Activated naive CD4-positive, alpha-beta T cell treated with anti-CD3 and anti-CD28 coated beads, Interleukin-2, amount 50 U/mL, for 24 hours (primary cell): Measurements from ENCODE around the gene KLHL29.

Experiments used
- H3K27ac Mint-ChIP-seq: one replicate; pipeline ENCODE4 v1.8.0; 2021; ENCODE audit warnings: mild to moderate bottlenecking, mixed read lengths
- H3K27me3 Mint-ChIP-seq: one replicate; pipeline ENCODE4 v1.8.0; 2021; ENCODE audit warnings: mixed read lengths
- H3K36me3 Mint-ChIP-seq: one replicate; pipeline ENCODE4 v1.8.0; 2021; ENCODE audit warnings: mixed read lengths
- H3K4me1 Mint-ChIP-seq: one replicate; pipeline ENCODE4 v1.8.0; 2021; ENCODE audit warnings: mixed read lengths
- H3K4me3 Mint-ChIP-seq: one replicate; pipeline ENCODE4 v1.8.0; 2021; ENCODE audit warnings: mild to moderate bottlenecking, mixed read lengths
- H3K9me3 Mint-ChIP-seq: one replicate; pipeline ENCODE4 v1.8.0; 2021; ENCODE audit warnings: mixed read lengths

The KLHL29 gene

DNA sequence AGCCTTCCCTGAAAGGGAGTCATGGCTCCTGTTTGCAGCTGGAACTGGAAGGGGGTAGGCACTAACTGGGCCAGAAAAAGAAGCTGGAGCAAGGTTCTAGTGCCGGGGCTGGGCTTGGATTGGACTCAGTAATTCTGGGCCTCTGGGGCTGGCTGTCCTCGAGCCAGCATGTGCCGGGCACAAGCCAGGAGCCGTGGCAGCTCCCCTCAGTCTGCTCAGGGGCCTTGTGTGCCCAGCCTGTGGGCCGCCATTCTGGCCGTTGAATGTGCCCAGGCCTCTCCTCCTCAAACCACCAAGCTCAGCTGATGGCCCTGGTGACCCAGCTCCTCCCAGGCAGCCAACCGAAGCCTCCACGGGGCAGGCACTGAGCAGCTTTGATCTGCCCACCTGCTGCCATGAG, 119.6 kb downstream of the KLHL29 start:
- no peak overlapping the region for H3K27ac Mint-ChIP-seq
- H3K27me3 Mint-ChIP-seq, result no peaks in the 10 kb centered on the region
- no peaks in the 10 kb centered on the region for H3K4me1 Mint-ChIP-seq

DNA sequence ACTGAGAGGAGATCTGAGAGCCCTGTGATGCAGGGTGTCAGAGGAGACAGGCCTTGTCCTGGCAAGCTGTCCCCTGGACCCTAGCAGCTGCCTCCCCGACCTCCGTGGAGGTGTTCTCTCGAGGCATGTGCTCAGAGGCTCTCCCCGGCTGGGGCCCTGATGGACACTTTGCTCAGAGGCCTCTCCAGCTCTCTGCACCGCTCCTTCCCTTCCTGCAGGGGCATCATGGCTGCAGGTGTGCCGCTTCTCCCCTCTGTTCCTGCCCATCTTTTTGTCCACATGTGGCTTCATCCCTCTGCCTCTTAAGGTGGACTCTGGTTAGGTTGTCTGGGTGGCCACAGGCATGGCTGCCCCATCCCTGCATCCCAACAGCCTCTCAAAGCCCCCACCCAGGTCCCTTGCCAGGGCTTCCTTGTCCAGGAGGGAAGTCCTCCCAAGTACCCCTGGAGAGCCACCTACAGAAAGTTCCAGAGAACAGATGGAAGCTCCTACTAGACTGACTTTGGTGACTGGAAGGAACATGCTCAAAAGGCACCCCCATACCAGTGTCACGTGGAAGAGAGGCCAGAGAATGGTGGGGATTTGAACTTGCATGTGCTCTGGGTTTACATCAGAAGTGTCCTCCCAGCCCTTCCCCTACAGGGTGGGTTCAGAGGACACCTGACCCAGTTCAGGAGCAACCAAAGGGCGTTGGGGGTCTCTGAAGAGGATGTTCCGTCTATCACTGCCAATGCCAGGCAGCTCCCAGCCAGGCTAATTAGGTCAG, 120.4 kb downstream of the KLHL29 start:
- H3K9me3 Mint-ChIP-seq, result no peaks in the 10 kb centered on the region
- H3K27ac Mint-ChIP-seq, result no peak overlapping the region
- no peaks in the 10 kb centered on the region for H3K27me3 Mint-ChIP-seq
- H3K4me1 Mint-ChIP-seq, result no peaks in the 10 kb centered on the region
- no peak overlapping the region for H3K4me3 Mint-ChIP-seq
- no peaks in the 10 kb centered on the region for H3K36me3 Mint-ChIP-seq

More for the DNA sequence above, 119.6 kb downstream of the KLHL29 start:
- no peak overlapping the region for H3K4me3 Mint-ChIP-seq
- H3K9me3 Mint-ChIP-seq, result no peaks in the 10 kb centered on the region
- no peaks in the 10 kb centered on the region for H3K36me3 Mint-ChIP-seq

DNA sequence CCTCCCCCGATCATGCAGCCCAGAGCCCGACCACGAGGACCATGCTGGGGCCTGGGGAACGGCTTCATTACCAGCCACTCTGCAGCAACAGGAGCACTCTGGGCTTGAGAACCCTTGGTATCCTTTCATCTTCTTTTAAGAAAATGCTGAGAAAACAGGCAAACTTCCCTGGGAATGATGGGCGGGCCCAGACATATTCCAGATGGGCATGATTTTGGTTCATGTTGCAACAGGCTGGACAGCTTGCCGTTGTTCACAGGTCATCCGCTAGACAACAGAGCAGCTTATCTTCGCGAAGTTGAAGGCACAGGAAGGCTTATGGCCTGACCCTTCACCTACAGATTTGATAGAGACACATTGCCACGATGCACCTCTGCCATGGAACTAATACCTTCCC, 121.0 kb downstream of the KLHL29 start:
- no peaks in the 10 kb centered on the region for H3K27me3 Mint-ChIP-seq
- no peaks in the 10 kb centered on the region for H3K4me1 Mint-ChIP-seq
- H3K9me3 Mint-ChIP-seq, result no peaks in the 10 kb centered on the region
- no peak overlapping the region for H3K27ac Mint-ChIP-seq
- no peak overlapping the region for H3K4me3 Mint-ChIP-seq
- H3K36me3 Mint-ChIP-seq, result no peaks in the 10 kb centered on the region

DNA sequence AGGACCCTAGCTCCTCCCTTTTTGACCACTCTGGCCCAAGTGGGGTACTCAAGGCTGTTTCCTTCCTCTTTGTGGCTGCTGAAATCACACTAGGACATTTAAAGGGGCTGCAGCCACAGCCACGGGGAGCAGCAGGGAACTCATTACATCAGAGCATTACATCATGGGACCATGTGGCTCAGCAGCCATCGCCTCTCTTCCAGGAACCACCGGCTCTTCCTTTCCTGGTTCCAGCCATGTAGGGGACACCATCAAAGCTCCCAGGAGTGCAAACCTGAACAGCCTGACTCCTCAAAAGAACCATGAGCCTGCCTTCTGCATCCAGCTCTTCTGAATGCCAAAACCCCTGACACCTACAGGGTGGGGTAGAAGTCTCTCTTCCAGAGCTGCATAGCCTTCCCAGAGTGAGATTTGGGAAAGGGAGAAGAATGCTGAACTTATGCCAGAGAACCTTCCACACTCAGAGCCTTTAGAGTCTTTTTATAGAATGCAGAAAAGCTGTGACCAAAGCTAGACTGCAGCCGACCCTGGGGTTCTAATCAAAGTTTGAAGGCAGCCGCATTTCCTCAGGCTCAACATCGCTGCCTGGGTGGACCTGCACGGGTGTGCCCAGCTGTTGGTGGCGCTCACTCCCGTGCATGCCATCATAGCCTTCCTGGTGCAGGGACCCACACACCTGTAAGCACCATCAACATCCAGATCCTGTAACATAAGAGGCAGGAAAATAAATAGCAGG, 121.7 kb downstream of the KLHL29 start:
- Mint-ChIP-seq H3K27ac (no peak overlapping the region), H3K36me3 (no peaks in the 10 kb centered on the region), H3K27me3 (no peaks in the 10 kb centered on the region), H3K4me3 (no peak overlapping the region), H3K9me3 (no peaks in the 10 kb centered on the region), H3K4me1 (no peaks in the 10 kb centered on the region)

DNA sequence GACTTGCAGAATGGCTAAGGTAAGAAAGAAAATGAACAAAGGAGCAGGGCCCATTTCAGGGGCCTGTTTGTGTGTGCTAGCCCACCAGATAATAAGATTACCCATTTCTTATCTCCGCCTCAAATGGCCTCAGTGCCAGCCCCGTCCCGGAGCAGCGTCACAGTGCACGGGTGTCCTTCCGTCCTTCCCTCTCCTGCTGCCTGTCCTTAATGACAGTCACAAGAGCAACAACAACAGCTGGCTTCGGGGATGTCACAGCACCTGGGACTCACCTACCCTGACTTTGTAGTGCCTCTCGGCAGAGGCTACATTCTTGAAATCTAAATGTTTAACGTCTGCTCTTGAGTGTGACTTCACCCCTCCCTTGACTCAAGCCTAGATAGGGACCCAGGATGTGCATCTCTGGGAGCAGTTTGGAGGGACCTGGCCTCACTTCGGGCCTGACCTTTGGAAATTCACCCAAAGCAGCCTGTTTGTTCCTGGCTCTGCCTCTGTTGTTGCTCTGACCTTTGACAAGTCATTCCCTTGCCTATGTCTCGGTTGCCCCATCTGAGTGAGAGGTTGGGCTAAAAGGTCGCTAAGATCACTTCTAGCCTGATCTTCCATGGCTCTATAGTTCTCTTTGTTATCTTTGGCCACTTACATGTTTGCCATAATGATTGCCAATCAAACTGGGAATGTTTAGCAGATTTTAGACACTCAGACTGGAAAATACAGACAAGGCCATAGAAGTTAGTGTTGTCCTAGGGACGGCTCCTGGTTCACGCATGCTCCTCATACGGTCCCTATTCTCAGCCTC, 122.5 kb downstream of the KLHL29 start:
- no peaks in the 10 kb centered on the region for H3K9me3 Mint-ChIP-seq
- H3K4me1 Mint-ChIP-seq, result no peaks in the 10 kb centered on the region
- no peak overlapping the region for H3K4me3 Mint-ChIP-seq
- no peak overlapping the region for H3K27ac Mint-ChIP-seq
- H3K36me3 Mint-ChIP-seq, result no peaks in the 10 kb centered on the region
- H3K27me3 Mint-ChIP-seq, result no peaks in the 10 kb centered on the region

DNA sequence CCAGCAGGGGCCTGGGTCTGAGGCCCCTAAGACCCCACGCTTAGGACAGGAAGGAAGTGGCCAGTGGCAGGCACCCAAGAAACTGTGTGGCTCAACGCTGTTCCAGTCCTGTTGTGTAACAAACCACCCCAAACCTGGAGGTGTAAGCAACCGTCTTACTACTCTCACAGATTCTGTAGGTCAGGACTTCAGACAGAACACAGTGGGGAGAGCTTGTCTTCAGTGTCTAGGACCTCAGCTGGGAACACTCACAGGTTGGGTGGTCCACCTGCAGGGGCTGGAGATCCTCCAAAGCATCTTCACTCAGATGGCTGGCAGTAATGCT, 123.0 kb downstream of the KLHL29 start:
- H3K4me3 Mint-ChIP-seq, result no peak overlapping the region
- no peaks in the 10 kb centered on the region for H3K27me3 Mint-ChIP-seq

DNA sequence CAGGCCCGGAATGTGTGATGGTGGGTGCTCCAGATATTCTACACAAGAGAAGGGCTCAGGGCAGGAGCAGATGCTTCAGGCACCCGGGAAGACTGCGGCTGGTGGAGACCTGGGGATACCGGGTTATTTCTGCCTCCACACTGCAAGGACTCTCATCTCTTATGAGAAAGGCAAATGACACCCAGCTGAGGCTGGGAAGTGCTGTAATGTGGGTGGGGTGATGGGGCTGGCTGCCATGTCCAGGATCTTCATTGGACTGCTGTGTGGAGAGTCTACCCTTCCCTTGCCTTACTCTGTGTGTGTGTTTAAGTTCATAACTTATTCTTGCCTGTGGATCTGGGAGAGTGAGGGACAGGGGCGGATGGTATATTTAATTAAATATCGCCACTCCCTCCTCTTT, 124.1 kb downstream of the KLHL29 start:
- Mint-ChIP-seq H3K4me3 (no peak overlapping the region), H3K27me3 (no peaks in the 10 kb centered on the region), H3K36me3 (no peaks in the 10 kb centered on the region), H3K9me3 (no peaks in the 10 kb centered on the region), H3K27ac (no peak overlapping the region), H3K4me1 (no peaks in the 10 kb centered on the region)

More for the DNA sequence above, 123.0 kb downstream of the KLHL29 start:
- H3K4me1 Mint-ChIP-seq, result no peaks in the 10 kb centered on the region
- H3K36me3 Mint-ChIP-seq, result no peaks in the 10 kb centered on the region
- H3K27ac Mint-ChIP-seq, result no peak overlapping the region
- no peaks in the 10 kb centered on the region for H3K9me3 Mint-ChIP-seq

DNA sequence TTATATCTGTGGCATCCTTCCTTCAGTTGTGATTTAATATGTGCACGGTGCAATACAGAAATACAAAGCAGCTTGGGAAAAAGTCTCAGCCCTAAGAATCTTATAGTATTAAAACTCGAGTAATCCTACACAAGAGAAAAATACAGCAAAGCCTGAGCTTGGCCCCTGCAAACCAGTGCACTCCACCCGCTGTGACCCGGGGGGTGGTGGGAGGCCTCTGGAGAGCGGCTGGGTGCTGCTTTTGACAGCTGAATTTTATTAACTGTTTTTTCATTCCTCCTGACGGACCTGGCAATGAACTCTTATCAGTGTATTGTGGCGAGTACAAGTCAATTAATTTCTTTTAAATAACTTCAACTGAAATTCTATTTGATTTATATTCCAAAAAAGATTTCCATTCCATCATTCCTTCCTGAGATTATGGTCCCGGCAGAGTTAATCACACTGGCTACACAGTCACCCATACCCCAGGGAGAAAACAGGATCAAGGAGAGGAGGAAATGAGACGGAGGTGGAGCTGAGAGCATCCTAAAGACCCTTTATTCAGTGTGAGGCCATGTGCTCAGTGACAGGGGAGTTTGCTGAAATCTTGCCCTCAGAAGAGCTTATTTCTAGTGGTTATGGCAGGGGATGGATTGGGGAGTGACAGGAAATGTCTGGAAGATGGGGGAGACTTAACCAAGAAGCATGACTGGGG, 124.8 kb downstream of the KLHL29 start:
- Mint-ChIP-seq H3K27me3 (no peaks in the 10 kb centered on the region), H3K27ac (no peak overlapping the region), H3K9me3 (no peaks in the 10 kb centered on the region), H3K36me3 (no peaks in the 10 kb centered on the region), H3K4me3 (no peak overlapping the region), H3K4me1 (no peaks in the 10 kb centered on the region)

DNA sequence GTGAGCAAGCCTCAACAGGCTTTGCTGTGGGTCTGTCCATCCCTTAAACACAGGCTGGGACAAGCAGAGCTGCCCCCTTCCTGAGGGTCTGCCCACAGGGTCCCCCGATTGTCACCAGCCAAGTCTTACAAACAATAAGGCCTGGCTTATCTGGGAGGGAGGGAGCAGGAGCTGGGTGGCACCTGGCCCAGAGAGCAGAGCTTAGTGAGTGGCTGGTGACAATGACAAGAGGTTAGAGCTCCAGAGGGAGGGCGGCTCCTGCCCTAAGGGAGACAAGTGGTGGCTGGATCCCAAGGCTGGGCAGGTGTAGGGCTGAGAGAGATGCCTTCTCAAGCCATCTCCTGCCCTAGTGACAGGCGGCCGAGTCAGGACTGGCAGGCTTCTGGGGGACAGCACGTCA, 125.5 kb downstream of the KLHL29 start:
- H3K27ac Mint-ChIP-seq, result no peak overlapping the region
- no peaks in the 10 kb centered on the region for H3K27me3 Mint-ChIP-seq
- H3K36me3 Mint-ChIP-seq, result no peaks in the 10 kb centered on the region
- H3K4me3 Mint-ChIP-seq, result no peak overlapping the region
- no peaks in the 10 kb centered on the region for H3K9me3 Mint-ChIP-seq
- H3K4me1 Mint-ChIP-seq, result no peaks in the 10 kb centered on the region

DNA sequence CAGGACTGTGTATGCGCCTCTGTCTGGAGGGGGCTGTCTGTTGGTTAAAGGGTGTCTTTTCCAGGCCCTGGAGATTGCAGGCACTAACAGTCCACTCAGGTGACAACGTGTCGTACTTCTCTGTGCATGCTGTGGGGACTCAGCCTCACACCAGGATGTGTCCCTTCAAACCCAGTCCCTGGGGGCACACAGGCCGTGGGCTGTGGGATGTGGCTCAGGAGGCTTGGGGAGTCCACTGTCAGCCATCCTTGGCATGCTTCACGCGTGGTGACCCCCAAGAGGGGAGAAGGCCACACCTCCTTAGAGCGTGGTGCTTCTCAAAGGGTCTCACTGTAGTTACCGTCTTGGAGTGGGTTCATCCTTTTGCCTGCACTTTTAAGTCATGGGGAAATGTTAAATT, 127.8 kb downstream of the KLHL29 start:
- H3K4me3 Mint-ChIP-seq, result no peak overlapping the region
- H3K27ac Mint-ChIP-seq, result no peak overlapping the region
- no peaks in the 10 kb centered on the region for H3K4me1 Mint-ChIP-seq

DNA sequence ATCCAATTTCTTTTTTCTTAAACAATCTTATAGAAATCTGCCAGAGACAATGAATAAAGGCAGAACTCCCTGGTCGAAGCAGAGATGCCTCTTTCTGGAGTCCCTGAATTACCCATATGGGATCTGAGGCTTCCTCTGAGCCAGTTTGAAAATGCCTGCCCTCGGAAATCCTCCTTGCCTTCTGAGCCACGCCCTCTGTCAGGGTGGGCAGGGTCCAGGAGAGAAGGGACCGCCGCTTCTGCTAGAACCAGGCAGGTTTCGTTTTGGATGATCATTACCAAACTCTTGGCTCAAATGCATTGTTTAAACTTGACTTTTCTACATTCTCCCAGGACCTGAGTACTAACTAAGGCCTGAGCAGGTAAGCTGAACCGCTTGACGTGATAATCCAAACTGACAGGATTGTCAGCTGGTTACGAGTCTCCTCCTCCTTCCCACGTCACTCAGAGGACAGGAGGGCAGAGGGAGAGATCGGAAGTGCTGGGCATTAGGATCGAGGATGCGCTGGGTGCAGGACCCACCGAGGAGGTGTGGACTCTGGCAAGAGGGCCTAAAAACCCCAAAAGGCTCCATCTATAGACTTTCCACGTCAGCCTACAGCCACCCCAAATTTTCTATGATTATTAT, 128.4 kb downstream of the KLHL29 start:
- Mint-ChIP-seq H3K27me3 (no peaks in the 10 kb centered on the region), H3K36me3 (no peaks in the 10 kb centered on the region), H3K4me1 (no peaks in the 10 kb centered on the region), H3K27ac (no peak overlapping the region), H3K9me3 (no peaks in the 10 kb centered on the region), H3K4me3 (no peak overlapping the region)

More for the DNA sequence above, 127.8 kb downstream of the KLHL29 start:
- Mint-ChIP-seq H3K27me3 (no peaks in the 10 kb centered on the region), H3K9me3 (no peaks in the 10 kb centered on the region), H3K36me3 (no peaks in the 10 kb centered on the region)

DNA sequence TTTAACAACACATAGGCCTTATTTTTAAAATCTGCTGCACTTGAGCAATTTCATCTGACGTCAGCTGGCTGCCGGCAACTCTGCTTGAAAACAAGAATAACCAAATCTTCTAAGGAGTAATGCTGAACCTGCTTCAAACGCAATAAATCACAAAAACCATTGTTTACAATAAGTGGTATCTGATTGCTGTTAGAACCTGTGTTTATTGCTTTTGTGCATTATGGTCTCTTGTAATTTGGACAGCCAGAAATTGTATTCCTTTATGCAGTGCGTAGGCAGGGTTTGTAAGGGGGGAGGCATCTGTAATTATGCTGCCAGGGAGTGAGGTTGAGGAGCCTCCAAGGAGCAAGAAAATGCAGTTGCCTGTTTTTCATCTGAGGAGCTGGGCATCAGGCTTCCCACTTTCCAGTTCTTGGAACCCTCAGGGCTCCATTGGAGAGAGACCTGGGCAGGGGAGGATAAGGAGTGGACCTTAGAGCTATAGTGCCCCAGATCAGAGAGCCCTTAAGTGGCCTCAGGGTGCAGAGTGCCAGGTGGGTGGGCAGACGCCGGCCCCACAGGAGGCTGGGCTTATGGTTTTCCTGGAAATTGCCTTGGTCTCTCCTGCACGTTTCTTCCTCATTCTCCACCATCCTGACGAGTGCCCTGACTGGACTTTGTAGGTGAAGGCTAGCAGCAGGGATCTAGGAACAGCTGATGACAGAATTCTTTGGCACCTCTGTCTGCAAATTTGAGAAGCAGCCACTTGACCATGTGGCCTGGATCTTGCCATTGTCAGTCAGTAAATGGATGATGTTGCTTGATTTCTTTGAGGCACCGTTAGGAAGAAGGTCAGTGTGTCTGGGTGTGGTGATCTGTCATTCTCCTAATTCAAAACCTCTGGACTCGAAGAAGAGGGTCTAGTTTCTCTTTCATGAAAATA, 129.2 kb downstream of the KLHL29 start:
- no peaks in the 10 kb centered on the region for H3K36me3 Mint-ChIP-seq
- H3K4me1 Mint-ChIP-seq, result no peaks in the 10 kb centered on the region
- H3K4me3 Mint-ChIP-seq, result no peak overlapping the region
- no peaks in the 10 kb centered on the region for H3K9me3 Mint-ChIP-seq
- H3K27ac Mint-ChIP-seq, result no peak overlapping the region
- H3K27me3 Mint-ChIP-seq, result no peaks in the 10 kb centered on the region

DNA sequence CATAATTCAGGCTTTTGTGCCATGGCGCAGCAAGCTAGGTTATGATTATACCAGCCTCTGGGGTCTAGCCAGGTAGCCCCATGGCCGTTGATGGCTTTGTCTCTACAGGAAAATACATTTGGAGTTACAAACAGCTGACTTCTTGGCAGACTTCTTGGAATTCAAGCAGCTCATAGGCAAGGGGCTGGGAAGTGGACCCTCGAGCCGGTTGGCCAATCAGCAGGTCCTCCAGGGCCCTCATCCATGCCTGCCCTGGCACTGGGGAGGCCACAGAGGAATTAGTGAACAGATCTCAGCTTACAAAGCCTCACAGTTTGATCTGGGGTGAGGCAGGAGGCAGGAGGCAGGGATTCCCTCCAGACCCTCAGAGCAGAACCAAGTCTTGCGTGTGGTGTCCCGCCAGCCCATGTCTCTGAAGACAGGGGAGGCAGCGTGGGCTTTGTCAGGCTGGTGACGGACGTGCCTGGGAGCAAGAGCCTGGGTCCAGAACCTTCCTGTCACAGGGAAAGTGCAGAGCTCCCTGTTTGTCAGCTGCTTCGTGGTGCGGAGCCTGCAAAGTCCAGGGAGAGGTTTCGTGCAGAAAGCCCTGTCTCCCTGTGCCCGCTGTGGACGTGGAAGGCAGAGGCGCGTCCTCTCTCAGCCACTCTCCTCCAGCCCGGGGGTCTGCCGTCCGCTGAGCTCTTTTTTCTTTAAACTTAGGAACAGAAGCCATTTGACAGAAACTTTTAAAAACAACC, 131.7 kb downstream of the KLHL29 start:
- no peak overlapping the region for H3K27ac Mint-ChIP-seq
- no peaks in the 10 kb centered on the region for H3K27me3 Mint-ChIP-seq
- no peaks in the 10 kb centered on the region for H3K36me3 Mint-ChIP-seq
- H3K9me3 Mint-ChIP-seq, result no peaks in the 10 kb centered on the region
- no peaks in the 10 kb centered on the region for H3K4me1 Mint-ChIP-seq
- H3K4me3 Mint-ChIP-seq, result no peak overlapping the region
